Karpas-422 (cell line): ENCODE results near the gene SPESP1. TPM values are rescaled to one million over a fixed set of nuclear protein-coding genes. Genes with fewer than 3 reads are reported as not detected.

Experiments used
- DNase-seq: peaks from one replicate; pipeline ENCODE4 v3.0.0-alpha.2; 2015
- H2AFZ ChIP-seq: fragments of 200-600 bp; sonication (generic); 2 replicates; pipeline ENCODE4 v1.6.1; 2014; ENCODE audit warnings: antibody characterized with exemption, low read length, mixed read lengths
- H3K27ac ChIP-seq: fragments of 200-600 bp; sonication (generic); 2 replicates; pipeline ENCODE4 v1.5.1; 2014; ENCODE audit warnings: mild to moderate bottlenecking, low read length, moderate library complexity
- H3K27me3 ChIP-seq: fragments of 200-600 bp; sonication (generic); 2 replicates; pipeline ENCODE4 v1.6.1; 2014; ENCODE audit warnings: low read length, mixed read lengths
- H3K36me3 ChIP-seq: fragments of 200-600 bp; sonication (generic); 2 replicates; pipeline ENCODE4 v1.6.1; 2014; ENCODE audit warnings: low read length, mixed read lengths; ENCODE audit not compliant: insufficient read depth
- H3K4me1 ChIP-seq: fragments of 200-600 bp; sonication (generic); 2 replicates; pipeline ENCODE4 v1.6.1; 2014; ENCODE audit warnings: mild to moderate bottlenecking, low read length, mixed read lengths
- H3K4me2 ChIP-seq: fragments of 200-600 bp; sonication (generic); 2 replicates; pipeline ENCODE4 v1.6.1; 2014; ENCODE audit warnings: low read length, low read depth, mild to moderate bottlenecking; ENCODE audit not compliant: poor library complexity, severe bottlenecking
- H3K4me3 ChIP-seq: fragments of 200-600 bp; sonication (generic); 2 replicates; pipeline ENCODE4 v1.5.1; 2014; ENCODE audit warnings: mild to moderate bottlenecking, antibody characterized with exemption, low read length, mixed read lengths
- H3K79me2 ChIP-seq: fragments of 200-600 bp; sonication (generic); 2 replicates; pipeline ENCODE4 v1.6.1; 2014; ENCODE audit warnings: mild to moderate bottlenecking, low read length, mixed read lengths
- H3K9ac ChIP-seq: fragments of 200-600 bp; sonication (generic); 2 replicates; pipeline ENCODE4 v1.6.0; 2014; ENCODE audit warnings: low read length
- H3K9me2 ChIP-seq: fragments of 200-600 bp; sonication (generic), shearing (Covaris generic); replicated peaks from 2 replicates; pipeline ENCODE4 v1.6.0; 2014; ENCODE audit warnings: mild to moderate bottlenecking, low read length, moderate library complexity; ENCODE audit not compliant: insufficient read depth
- H3K9me3 ChIP-seq: fragments of 300-700, 200-600 bp; sonication (generic); 2 replicates; pipeline ENCODE4 v1.6.1; 2014; ENCODE audit warnings: low read length, mixed read lengths
- H4K20me1 ChIP-seq: fragments of 200-600 bp; sonication (generic); 2 replicates; pipeline ENCODE4 v1.6.1; 2014; ENCODE audit warnings: mild to moderate bottlenecking, antibody characterized with exemption, low read length, low read depth; ENCODE audit not compliant: insufficient read depth
- total RNA-seq: library from RNA; depleted of rRNA; stranded (reverse); fragments of >200 nt; shearing (Covaris generic); gene quantifications from 2 replicates; pipeline ENCODE4 v1.2.3, GENCODE V29; 2014; ENCODE audit warnings: low replicate concordance

Gene SPESP1
- total RNA-seq, 1 experiment from 2014 or later = not detected

GRCh38 chr15:68981941-68982340, 51.6 kb downstream of the SPESP1 start:
- Histone ChIP-seq H3K27ac (no peak overlapping the region), H3K4me3 (no peak overlapping the region), H2AFZ (no peak overlapping the region), H3K9me3 (no peaks in the 10 kb centered on the region), H3K36me3 (no peaks in the 10 kb centered on the region), H3K9ac (no peak overlapping the region), H3K79me2 (no peaks in the 10 kb centered on the region), H3K4me1 (no peaks in the 10 kb centered on the region), H4K20me1 (no peaks in the 10 kb centered on the region), H3K4me2 (no peak overlapping the region), H3K27me3 (no peaks in the 10 kb centered on the region), H3K9me2 (no peaks in the 10 kb centered on the region)
- no peak for DNase-seq

- no peaks in the 10 kb centered on the region for H3K4me1 ChIP-seq
Observed at GRCh38 chr15:68982976-68983563, 52.7 kb downstream of the SPESP1 start.

GRCh38 chr15:68983961-68984481, 53.7 kb downstream of the SPESP1 start:
- Histone ChIP-seq H3K9me3 (no peaks in the 10 kb centered on the region), H3K4me1 (no peaks in the 10 kb centered on the region), H3K9me2 (no peaks in the 10 kb centered on the region), H3K79me2 (no peaks in the 10 kb centered on the region), H3K27ac (no peak overlapping the region), H4K20me1 (no peaks in the 10 kb centered on the region), H3K4me3 (no peak overlapping the region), H3K9ac (no peak overlapping the region), H2AFZ (no peak overlapping the region), H3K36me3 (no peaks in the 10 kb centered on the region), H3K4me2 (no peak overlapping the region), H3K27me3 (no peaks in the 10 kb centered on the region)
- no peak for DNase-seq

More at GRCh38 chr15:68982976-68983563, 52.7 kb downstream of the SPESP1 start:
- no peak for DNase-seq
- Histone ChIP-seq H3K36me3 (no peaks in the 10 kb centered on the region), H3K79me2 (no peaks in the 10 kb centered on the region), H2AFZ (no peak overlapping the region), H3K4me2 (no peak overlapping the region), H3K27ac (no peak overlapping the region), H3K9ac (no peak overlapping the region), H3K27me3 (no peaks in the 10 kb centered on the region), H3K9me2 (no peaks in the 10 kb centered on the region), H4K20me1 (no peaks in the 10 kb centered on the region), H3K9me3 (no peaks in the 10 kb centered on the region), H3K4me3 (no peak overlapping the region)

- DNase-seq = no peak
- no peaks in the 10 kb centered on the region for H3K36me3 ChIP-seq
- H3K4me2 ChIP-seq = no peak overlapping the region
- H3K27ac ChIP-seq = no peak overlapping the region
- no peak overlapping the region for H2AFZ ChIP-seq
- H3K9me3 ChIP-seq = no peaks in the 10 kb centered on the region
- no peaks in the 10 kb centered on the region for H3K27me3 ChIP-seq
- no peaks in the 10 kb centered on the region for H4K20me1 ChIP-seq
- H3K4me1 ChIP-seq = no peaks in the 10 kb centered on the region
- no peaks in the 10 kb centered on the region for H3K9me2 ChIP-seq
- no peak overlapping the region for H3K4me3 ChIP-seq
- no peaks in the 10 kb centered on the region for H3K79me2 ChIP-seq
- no peak overlapping the region for H3K9ac ChIP-seq
Observed at GRCh38 chr15:68984586-68984985, 54.3 kb downstream of the SPESP1 start.

- Histone ChIP-seq H3K36me3 (no peaks in the 10 kb centered on the region), H3K4me1 (no peaks in the 10 kb centered on the region), H3K9me3 (no peaks in the 10 kb centered on the region), H3K9me2 (no peaks in the 10 kb centered on the region), H3K27ac (no peak overlapping the region), H2AFZ (no peak overlapping the region), H3K79me2 (no peaks in the 10 kb centered on the region), H3K9ac (no peak overlapping the region), H4K20me1 (no peaks in the 10 kb centered on the region), H3K4me3 (no peak overlapping the region), H3K27me3 (no peaks in the 10 kb centered on the region), H3K4me2 (no peak overlapping the region)
- no peak for DNase-seq
Observed at GRCh38 chr15:68985361-68985891, 55.1 kb downstream of the SPESP1 start.

GRCh38 chr15:68986322-68986721, 56.0 kb downstream of the SPESP1 start:
- no peaks in the 10 kb centered on the region for H4K20me1 ChIP-seq
- peak; percentile 27 for DNase-seq
- no peak overlapping the region for H2AFZ ChIP-seq
- no peaks in the 10 kb centered on the region for H3K79me2 ChIP-seq
- no peak overlapping the region for H3K9ac ChIP-seq
- H3K9me2 ChIP-seq = no peaks in the 10 kb centered on the region
- H3K36me3 ChIP-seq = no peaks in the 10 kb centered on the region
- H3K4me3 ChIP-seq = no peak overlapping the region
- H3K4me1 ChIP-seq = no peaks in the 10 kb centered on the region
- no peaks in the 10 kb centered on the region for H3K27me3 ChIP-seq
- no peaks in the 10 kb centered on the region for H3K9me3 ChIP-seq
- no peak overlapping the region for H3K4me2 ChIP-seq
- no peak overlapping the region for H3K27ac ChIP-seq

- no peak overlapping the region for H3K4me2 ChIP-seq
- H2AFZ ChIP-seq = no peak overlapping the region
- H3K27ac ChIP-seq = no peak overlapping the region
- H3K4me1 ChIP-seq = no peaks in the 10 kb centered on the region
- no peak overlapping the region for H3K4me3 ChIP-seq
- H3K9ac ChIP-seq = no peak overlapping the region
- no peaks in the 10 kb centered on the region for H3K9me2 ChIP-seq
- H3K79me2 ChIP-seq = no peaks in the 10 kb centered on the region
- no peaks in the 10 kb centered on the region for H3K9me3 ChIP-seq
- H4K20me1 ChIP-seq = no peaks in the 10 kb centered on the region
- peak; percentile 24 for DNase-seq
- no peaks in the 10 kb centered on the region for H3K27me3 ChIP-seq
- H3K36me3 ChIP-seq = no peaks in the 10 kb centered on the region
Observed at GRCh38 chr15:68987120-68987519, 56.8 kb downstream of the SPESP1 start.

- no peaks in the 10 kb centered on the region for H3K79me2 ChIP-seq
- H3K27ac ChIP-seq = no peak overlapping the region
- H4K20me1 ChIP-seq = no peaks in the 10 kb centered on the region
- H2AFZ ChIP-seq = no peak overlapping the region
- no peaks in the 10 kb centered on the region for H3K9me2 ChIP-seq
- H3K4me1 ChIP-seq = no peaks in the 10 kb centered on the region
- no peak overlapping the region for H3K4me3 ChIP-seq
- H3K27me3 ChIP-seq = no peaks in the 10 kb centered on the region
- H3K36me3 ChIP-seq = no peaks in the 10 kb centered on the region
- DNase-seq = peak; percentile 16
- H3K9ac ChIP-seq = no peak overlapping the region
- H3K9me3 ChIP-seq = no peaks in the 10 kb centered on the region
- H3K4me2 ChIP-seq = no peak overlapping the region
Observed at GRCh38 chr15:68987676-68988075, 57.4 kb downstream of the SPESP1 start.
